Neural cell (in vitro differentiated cells): ENCODE measurements around the gene RAB27B. TPM values are rescaled to one million over a fixed set of nuclear protein-coding genes. Genes with fewer than 3 reads are reported as not detected.

Source experiments
- H2AFZ ChIP-seq: fragments of 200-600, 300-800 bp; sonication (generic), shearing (Covaris generic); 2 replicates; pipeline ENCODE4 v1.6.0; 2014; ENCODE audit warnings: low read depth, mild to moderate bottlenecking, antibody characterized with exemption, low read length, moderate library complexity
- H3F3A ChIP-seq: fragments of 200-600 bp; shearing (Covaris generic); 2 replicates; pipeline ENCODE4 v1.6.1; 2016; ENCODE audit warnings: mild to moderate bottlenecking, moderate library complexity, mixed read lengths, antibody characterized with exemption, low read length; ENCODE audit not compliant: insufficient read depth, poor library complexity, severe bottlenecking
- H3K27ac ChIP-seq: fragments of 200-600, 300-800 bp; sonication (generic), shearing (Covaris generic); 2 replicates; pipeline ENCODE4 v1.5.1; 2014; ENCODE audit warnings: mild to moderate bottlenecking, low read length, moderate library complexity
- H3K27me3 ChIP-seq: fragments of 300-800, 200-600 bp; sonication (generic), shearing (Covaris generic); 2 replicates; pipeline ENCODE4 v1.6.0; 2014; ENCODE audit warnings: mild to moderate bottlenecking, low read depth, low read length, moderate library complexity; ENCODE audit not compliant: insufficient read depth
- H3K36me3 ChIP-seq: fragments of 300-800, 200-600 bp; sonication (generic), shearing (Covaris generic); 2 replicates; pipeline ENCODE4 v1.5.1; 2014; ENCODE audit warnings: mild to moderate bottlenecking, antibody characterized with exemption, low read length, moderate library complexity; ENCODE audit not compliant: insufficient read depth
- H3K4me2 ChIP-seq: fragments of 300-800, 200-600 bp; sonication (generic), shearing (Covaris generic); 2 replicates; pipeline ENCODE4 v1.6.0; 2014; ENCODE audit warnings: mild to moderate bottlenecking, low read length
- H3K4me3 ChIP-seq: fragments of 300-800, 200-600 bp; sonication (generic), shearing (Covaris generic); 2 replicates; pipeline ENCODE4 v1.5.1; 2014; ENCODE audit warnings: mild to moderate bottlenecking, low read length, moderate library complexity
- H3K79me2 ChIP-seq: fragments of 200-600 bp; shearing (Covaris generic); replicated peaks from 2 replicates; pipeline ENCODE4 v1.6.0; 2014; ENCODE audit warnings: mild to moderate bottlenecking, low read length, moderate library complexity; ENCODE audit not compliant: insufficient read depth
- H3K9ac ChIP-seq: fragments of 300-800, 200-600 bp; sonication (generic), shearing (Covaris generic); 2 replicates; pipeline ENCODE4 v1.6.1; 2016; ENCODE audit warnings: mild to moderate bottlenecking, low read length, mixed read lengths
- H3K9me2 ChIP-seq: fragments of 200-600 bp; shearing (Covaris generic); 2 replicates; pipeline ENCODE4 v1.6.1; 2016; ENCODE audit warnings: mild to moderate bottlenecking, low read length, mixed read lengths; ENCODE audit not compliant: insufficient read depth
- H3K9me3 ChIP-seq: fragments of 200-600, 300-800 bp; sonication (generic), shearing (Covaris generic); 2 replicates; pipeline ENCODE4 v1.6.1; 2016; ENCODE audit warnings: mild to moderate bottlenecking, mixed run types, low read length, moderate library complexity, mixed read lengths
- H4K20me1 ChIP-seq: fragments of 200-600 bp; shearing (Covaris generic); 2 replicates; pipeline ENCODE4 v1.6.1; 2016; ENCODE audit warnings: mild to moderate bottlenecking, mixed run types; ENCODE audit not compliant: insufficient read depth
- CTCF ChIP-seq: fragments of 450-650 bp; IDR thresholded peaks from 2 replicates; pipeline ENCODE4 v1.5.1; 2014; ENCODE audit warnings: antibody characterized with exemption, mild to moderate bottlenecking, moderate library complexity; ENCODE audit not compliant: poor library complexity, severe bottlenecking
- EP300 ChIP-seq: fragments of 450-650 bp; conservative IDR thresholded peaks from 2 replicates; pipeline ENCODE4 v1.6.1; 2014; ENCODE audit warnings: antibody characterized with exemption, mild to moderate bottlenecking, moderate library complexity; ENCODE audit not compliant: poor library complexity, severe bottlenecking
- MXI1 ChIP-seq: fragments of 450-650 bp; conservative IDR thresholded peaks from 2 replicates; pipeline ENCODE4 v1.6.1; 2014; ENCODE audit warnings: antibody characterized with exemption, mild to moderate bottlenecking; ENCODE audit not compliant: poor library complexity, severe bottlenecking
- REST ChIP-seq: IDR thresholded peaks from 2 replicates; pipeline ENCODE4 v1.6.1; 2012; ENCODE audit warnings: borderline replicate concordance
- SMC3 ChIP-seq: fragments of 450-650 bp; conservative IDR thresholded peaks from 2 replicates; pipeline ENCODE4 v1.6.1; 2014; ENCODE audit warnings: antibody characterized with exemption, mild to moderate bottlenecking, moderate library complexity; ENCODE audit not compliant: poor library complexity
- TAF1 ChIP-seq: IDR thresholded peaks from 2 replicates; pipeline ENCODE4 v1.6.1; 2012; ENCODE audit warnings: low read depth
- polyA plus RNA-seq: library from polyadenylated mRNA; depleted of rRNA; stranded (reverse); fragments of >200 nt; gene quantifications from 2 replicates; pipeline ENCODE4 v1.2.3, GENCODE V29; 2014

RAB27B gene
- polyA plus RNA-seq, 1 donor from 2014 or later = 37.3 TPM

GRCh38 chr18:54790109-54790508 lies 38.2 kb upstream of the RAB27B start:
- no peaks in the 10 kb centered on the region for H3F3A ChIP-seq
- H3K4me3 ChIP-seq = no peak overlapping the region
- H3K4me2 ChIP-seq = no peak overlapping the region
- no peak overlapping the region for H3K27ac ChIP-seq
- TF ChIP-seq REST (no peak), CTCF (no peak), MXI1 (no peak), TAF1 (no peak), SMC3 (no peak), EP300 (no peak)
- no peaks in the 10 kb centered on the region for H3K9me2 ChIP-seq
- no peak overlapping the region for H2AFZ ChIP-seq
- no peaks in the 10 kb centered on the region for H4K20me1 ChIP-seq
- no peaks in the 10 kb centered on the region for H3K79me2 ChIP-seq
- no peaks in the 10 kb centered on the region for H3K27me3 ChIP-seq
- H3K9me3 ChIP-seq = no peaks in the 10 kb centered on the region
- H3K9ac ChIP-seq = no peak overlapping the region
- H3K36me3 ChIP-seq = no peaks in the 10 kb centered on the region

- Histone ChIP-seq H4K20me1 (no peaks in the 10 kb centered on the region), H3K36me3 (no peaks in the 10 kb centered on the region), H3K4me3 (no peak overlapping the region), H3K4me2 (no peak overlapping the region), H3K9me3 (no peaks in the 10 kb centered on the region), H3F3A (no peaks in the 10 kb centered on the region), H3K27me3 (no peaks in the 10 kb centered on the region), H3K9ac (no peak overlapping the region), H2AFZ (no peak overlapping the region), H3K79me2 (no peaks in the 10 kb centered on the region), H3K27ac (no peak overlapping the region), H3K9me2 (no peaks in the 10 kb centered on the region)
- TF ChIP-seq EP300 (no peak), REST (no peak), TAF1 (no peak)
These were observed 36.6 kb upstream of the RAB27B start for GRCh38 chr18:54791657-54792056.
